ENCODE data around the gene PUSL1.
A peak's percentile ranks its signal among the peaks of the same experiment; 100 is the strongest.

Gene PUSL1

DNA sequence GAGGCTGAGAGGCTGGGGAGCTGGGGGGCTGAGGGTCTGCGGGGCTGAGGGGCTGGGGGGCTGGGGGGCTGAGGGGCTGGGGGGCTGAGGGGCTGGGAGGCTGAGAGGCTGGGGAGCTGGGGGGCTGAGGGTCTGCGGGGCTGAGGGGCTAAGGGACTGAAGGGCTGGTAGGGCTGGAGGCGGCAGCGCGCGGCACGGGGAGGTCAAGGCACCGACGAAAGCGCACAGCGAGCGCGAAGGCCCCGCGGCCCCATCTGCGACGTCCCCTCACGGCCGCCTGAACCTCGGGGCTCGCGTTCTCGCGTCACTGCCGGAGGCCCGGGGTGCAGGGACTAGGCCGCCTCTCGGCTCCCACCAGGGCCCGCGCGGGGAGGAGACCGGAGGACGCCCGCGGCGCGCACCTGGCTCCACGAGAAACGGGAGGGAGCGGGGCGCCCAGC, 15.7 kb downstream of the PUSL1 start:
- DNase-seq (ENCODE audit: low read depth, low spot score), result no peak

GRCh38 chr1:1324524-1325287, 16.3 kb downstream of the PUSL1 start, which contains the start of the genes CPTP and INTS11:
Gene CPTP, plus strand, starts transcription at chr1:1324802. Its CDS starts 2,109 bp downstream, at chr1:1326911.
Gene INTS11, minus strand, starts transcription at chr1:1324660. Its CDS starts 52 bp downstream, at chr1:1324608.
- DNase-seq (ENCODE audit: low read depth, low spot score), result peak; percentile 95

DNA sequence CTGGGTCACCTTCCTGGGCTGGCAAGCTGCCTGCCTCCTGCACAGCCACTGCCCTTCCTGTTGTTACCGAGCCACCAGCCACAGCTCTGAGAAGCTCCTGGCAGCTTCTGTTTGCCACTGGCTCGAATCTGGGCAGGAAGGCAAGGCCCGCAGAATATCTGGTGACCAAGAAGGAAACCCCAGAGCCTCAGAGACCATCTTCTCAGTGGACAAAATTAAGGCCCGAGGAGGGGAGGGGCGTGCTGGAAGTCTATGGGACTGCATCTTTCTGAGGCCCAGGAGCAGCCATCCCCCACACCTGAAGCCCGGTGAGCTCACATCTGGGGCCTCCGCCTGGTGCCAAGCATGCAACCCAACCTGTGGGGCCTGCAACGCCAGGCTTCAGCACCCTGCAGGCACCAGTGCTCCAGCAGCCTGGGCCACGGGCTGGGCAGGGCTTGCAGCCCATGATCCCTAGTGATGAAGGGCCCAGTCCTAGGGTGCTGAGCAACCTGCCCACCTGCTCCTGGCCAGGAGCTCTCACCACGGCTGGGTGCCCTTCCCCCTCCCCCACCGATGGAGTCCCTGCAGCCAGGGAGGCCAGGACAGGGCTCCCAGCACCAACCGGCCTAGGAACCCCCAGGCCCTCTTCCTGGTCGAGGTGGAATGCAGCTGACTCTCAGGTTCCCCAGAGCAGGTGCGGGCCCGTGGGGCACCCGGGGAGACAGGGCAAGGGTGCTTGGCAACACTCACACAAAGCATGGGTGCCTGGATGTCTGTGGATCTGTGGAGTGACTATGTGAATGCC, 17.1 kb downstream of the PUSL1 start:
- DNase-seq (ENCODE audit: low read depth, low spot score), result no peak

GRCh38 chr1:1326075-1326605, 17.7 kb downstream of the PUSL1 start:
- no peak for DNase-seq (ENCODE audit: low read depth, low spot score)

GRCh38 chr1:1327291-1327690, 18.9 kb downstream of the PUSL1 start:
- no peak for DNase-seq (ENCODE audit: low read depth, low spot score)

GRCh38 chr1:1328254-1328653, 19.9 kb downstream of the PUSL1 start:
- DNase-seq (ENCODE audit: low read depth, low spot score), result no peak

- no peak for DNase-seq (ENCODE audit: low read depth, low spot score)
Observed at GRCh38 chr1:1329304-1330210, 21.2 kb downstream of the PUSL1 start.

GRCh38 chr1:1330366-1331067, 22.1 kb downstream of the PUSL1 start:
- DNase-seq (ENCODE audit: low read depth, low spot score), result no peak

DNA sequence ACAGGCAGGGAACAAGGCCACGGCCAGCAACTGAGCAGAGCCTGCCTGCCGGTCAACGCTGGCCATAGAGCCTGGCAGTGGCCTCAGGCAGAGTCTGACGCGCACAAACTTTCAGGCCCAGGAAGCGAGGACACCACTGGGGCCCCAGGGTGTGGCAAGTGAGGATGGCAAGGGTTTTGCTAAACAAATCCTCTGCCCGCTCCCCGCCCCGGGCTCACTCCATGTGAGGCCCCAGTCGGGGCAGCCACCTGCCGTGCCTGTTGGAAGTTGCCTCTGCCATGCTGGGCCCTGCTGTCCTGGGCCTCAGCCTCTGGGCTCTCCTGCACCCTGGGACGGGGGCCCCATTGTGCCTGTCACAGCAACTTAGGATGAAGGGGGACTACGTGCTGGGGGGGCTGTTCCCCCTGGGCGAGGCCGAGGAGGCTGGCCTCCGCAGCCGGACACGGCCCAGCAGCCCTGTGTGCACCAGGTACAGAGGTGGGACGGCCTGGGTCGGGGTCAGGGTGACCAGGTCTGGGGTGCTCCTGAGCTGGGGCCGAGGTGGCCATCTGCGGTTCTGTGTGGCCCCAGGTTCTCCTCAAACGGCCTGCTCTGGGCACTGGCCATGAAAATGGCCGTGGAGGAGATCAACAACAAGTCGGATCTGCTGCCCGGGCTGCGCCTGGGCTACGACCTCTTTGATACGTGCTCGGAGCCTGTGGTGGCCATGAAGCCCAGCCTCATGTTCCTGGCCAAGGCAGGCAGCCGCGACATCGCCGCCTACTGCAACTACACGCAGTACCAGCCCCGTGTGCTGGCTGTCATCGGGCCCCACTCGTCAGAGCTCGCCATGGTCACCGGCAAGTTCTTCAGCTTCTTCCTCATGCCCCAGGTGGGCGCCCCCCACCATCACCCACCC, 22.9 kb downstream of the PUSL1 start, which contains the start of gene TAS1R3:
TAS1R3 (plus strand) TSS at position 213 of the 898 bp plus-strand sequence; CDS start at position 279, 66 bp downstream.
- DNase-seq (ENCODE audit: low read depth, low spot score), result no peak

DNA sequence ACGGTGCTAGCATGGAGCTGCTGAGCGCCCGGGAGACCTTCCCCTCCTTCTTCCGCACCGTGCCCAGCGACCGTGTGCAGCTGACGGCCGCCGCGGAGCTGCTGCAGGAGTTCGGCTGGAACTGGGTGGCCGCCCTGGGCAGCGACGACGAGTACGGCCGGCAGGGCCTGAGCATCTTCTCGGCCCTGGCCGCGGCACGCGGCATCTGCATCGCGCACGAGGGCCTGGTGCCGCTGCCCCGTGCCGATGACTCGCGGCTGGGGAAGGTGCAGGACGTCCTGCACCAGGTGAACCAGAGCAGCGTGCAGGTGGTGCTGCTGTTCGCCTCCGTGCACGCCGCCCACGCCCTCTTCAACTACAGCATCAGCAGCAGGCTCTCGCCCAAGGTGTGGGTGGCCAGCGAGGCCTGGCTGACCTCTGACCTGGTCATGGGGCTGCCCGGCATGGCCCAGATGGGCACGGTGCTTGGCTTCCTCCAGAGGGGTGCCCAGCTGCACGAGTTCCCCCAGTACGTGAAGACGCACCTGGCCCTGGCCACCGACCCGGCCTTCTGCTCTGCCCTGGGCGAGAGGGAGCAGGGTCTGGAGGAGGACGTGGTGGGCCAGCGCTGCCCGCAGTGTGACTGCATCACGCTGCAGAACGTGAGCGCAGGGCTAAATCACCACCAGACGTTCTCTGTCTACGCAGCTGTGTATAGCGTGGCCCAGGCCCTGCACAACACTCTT, 23.8 kb downstream of the PUSL1 start:
- DNase-seq (ENCODE audit: low read depth, low spot score), result no peak

- no peak for DNase-seq (ENCODE audit: low read depth, low spot score)
Observed at GRCh38 chr1:1332774-1333480, 24.5 kb downstream of the PUSL1 start.

DNA sequence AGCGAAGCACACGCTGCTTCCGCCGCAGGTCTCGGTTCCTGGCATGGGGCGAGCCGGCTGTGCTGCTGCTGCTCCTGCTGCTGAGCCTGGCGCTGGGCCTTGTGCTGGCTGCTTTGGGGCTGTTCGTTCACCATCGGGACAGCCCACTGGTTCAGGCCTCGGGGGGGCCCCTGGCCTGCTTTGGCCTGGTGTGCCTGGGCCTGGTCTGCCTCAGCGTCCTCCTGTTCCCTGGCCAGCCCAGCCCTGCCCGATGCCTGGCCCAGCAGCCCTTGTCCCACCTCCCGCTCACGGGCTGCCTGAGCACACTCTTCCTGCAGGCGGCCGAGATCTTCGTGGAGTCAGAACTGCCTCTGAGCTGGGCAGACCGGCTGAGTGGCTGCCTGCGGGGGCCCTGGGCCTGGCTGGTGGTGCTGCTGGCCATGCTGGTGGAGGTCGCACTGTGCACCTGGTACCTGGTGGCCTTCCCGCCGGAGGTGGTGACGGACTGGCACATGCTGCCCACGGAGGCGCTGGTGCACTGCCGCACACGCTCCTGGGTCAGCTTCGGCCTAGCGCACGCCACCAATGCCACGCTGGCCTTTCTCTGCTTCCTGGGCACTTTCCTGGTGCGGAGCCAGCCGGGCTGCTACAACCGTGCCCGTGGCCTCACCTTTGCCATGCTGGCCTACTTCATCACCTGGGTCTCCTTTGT, 25.3 kb downstream of the PUSL1 start:
- no peak for DNase-seq (ENCODE audit: low read depth, low spot score)

DNA sequence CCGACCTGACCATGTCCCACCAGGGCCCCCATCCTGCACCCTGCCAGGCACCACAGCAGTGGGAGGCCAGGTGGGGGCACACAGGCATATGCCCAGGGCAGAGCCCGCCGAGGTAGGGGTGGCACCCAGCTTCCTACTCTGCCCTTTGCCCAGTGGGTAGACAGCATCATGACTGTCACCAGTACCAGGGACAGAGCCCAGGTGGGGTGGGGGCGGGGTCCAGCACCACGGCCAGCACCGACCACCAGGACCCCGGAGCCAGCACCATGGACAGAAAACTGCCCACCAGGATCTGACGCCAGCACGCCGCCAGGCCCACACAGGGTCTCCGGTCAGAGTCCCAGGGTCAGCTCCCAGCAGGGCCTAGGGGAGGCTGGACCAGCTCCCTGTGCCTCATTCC, 26.4 kb downstream of the PUSL1 start:
- no peak for DNase-seq (ENCODE audit: low read depth, low spot score)

GRCh38 chr1:1335283-1335682, 26.9 kb downstream of the PUSL1 start:
- no peak for DNase-seq (ENCODE audit: low read depth, low spot score)

GRCh38 chr1:1335792-1336248, 27.4 kb downstream of the PUSL1 start:
- DNase-seq (ENCODE audit: low read depth, low spot score), result no peak

- DNase-seq (ENCODE audit: low read depth, low spot score), result no peak
Observed at GRCh38 chr1:1336446-1336845, 28.0 kb downstream of the PUSL1 start.

- no peak for DNase-seq (ENCODE audit: low read depth, low spot score)
Observed at GRCh38 chr1:1336931-1337792, 28.8 kb downstream of the PUSL1 start.

All from activated CD4-positive, CD25-positive, alpha-beta regulatory T cell treated with anti-CD3 and anti-CD28 coated beads, Interleukin-2, amount 50 U/mL, for 16 hours (primary cell).